NCI-H446 treated with DMSO at 0.1 percent for 48 hours (cell line): ENCODE results near the gene MAP3K3.
A peak's percentile ranks its signal among the peaks of the same experiment; 100 is the strongest.
"Not testable (repeated sequence)": the region's sequence is repeated elsewhere in the genome, so short reads cannot be mapped to it uniquely, and the experiment has no call there.

ENCODE experiments used
- DNase-seq: peaks from one replicate; lab custom pipeline; 2025; lab: John Stamatoyannopoulos, UW

MAP3K3 gene

DNA sequence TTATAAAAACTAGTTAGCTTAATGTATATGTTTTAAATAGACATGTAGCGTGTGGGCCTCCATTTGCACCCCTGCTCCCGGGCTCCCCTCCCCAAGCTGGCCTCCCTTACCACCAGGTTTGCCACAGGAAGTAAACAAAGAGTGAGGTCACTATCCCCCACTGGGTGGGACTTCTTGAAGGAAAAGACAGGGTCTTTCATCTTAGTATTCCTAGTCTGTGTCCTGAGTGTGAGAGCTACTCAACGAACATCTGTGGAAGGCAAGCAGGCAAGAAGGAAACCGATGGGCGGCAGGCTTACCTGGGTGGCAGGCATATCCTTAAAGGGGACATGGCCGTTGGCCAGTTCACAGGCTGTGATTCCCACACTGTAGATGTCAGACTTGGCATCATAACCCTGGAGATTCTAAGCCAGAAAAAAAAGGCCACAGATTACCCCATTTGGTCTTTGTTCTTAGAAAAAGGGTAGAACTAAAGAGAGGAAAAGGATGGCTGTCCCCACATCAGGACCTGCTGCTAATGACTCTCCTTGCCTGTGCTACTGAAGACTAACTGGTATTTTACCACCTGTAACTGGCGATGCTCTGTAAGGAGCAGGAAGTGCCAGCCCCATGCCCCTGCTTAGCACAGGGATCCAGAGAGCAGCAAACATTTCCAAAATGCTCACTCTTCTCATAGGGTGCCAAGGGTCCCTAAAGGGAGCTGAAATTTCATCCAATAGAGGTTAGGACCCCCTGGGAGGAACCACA is 84.3 kb downstream of the MAP3K3 start:
- no peak for DNase-seq

GRCh38 chr17:63707151-63707550 is 84.9 kb downstream of the MAP3K3 start:
- DNase-seq = no peak

- DNase-seq = no peak
Observed at GRCh38 chr17:63709110-63709509, 86.9 kb downstream of the MAP3K3 start.

- no peak for DNase-seq
Observed at GRCh38 chr17:63714550-63715277, 92.5 kb downstream of the MAP3K3 start.

DNA sequence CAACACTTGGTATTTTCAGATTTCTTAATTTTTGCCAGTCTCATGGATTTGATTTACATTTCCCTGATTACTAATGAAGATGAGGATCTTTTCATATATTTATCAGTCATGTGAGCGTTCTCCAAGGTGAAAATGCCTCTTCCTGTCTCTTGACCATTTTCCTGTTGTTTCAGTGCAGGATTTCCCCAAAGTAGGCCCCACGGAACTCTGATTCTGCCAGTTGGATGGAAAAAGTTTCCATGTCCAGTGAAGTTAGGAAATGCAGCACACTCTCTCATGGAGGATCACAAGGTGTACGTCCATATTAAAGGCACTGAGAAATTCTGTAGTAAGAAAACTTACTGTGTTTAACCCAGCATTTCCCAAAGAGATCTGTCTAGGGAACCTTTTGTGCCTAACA is 94.2 kb downstream of the MAP3K3 start:
- no peak for DNase-seq

DNA sequence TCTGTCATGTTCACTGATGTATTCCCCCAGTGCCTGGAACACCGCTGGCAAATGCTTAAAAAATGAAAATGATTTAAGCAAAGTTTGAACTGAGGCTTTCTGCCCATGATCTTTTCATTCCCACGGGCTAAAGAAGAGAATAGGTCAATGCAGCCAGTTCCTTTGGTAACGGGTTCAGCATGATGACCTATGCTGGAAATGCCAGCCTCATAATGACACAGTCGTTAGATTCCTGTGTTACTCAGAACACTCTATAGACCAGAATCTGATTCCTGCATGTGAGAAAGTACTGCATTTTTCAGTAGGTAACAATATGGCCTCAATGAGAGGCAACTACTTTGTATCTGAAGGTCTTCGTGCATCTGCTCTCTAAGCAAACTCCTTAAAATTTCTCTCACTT is 96.8 kb downstream of the MAP3K3 start:
- DNase-seq = no peak

- DNase-seq = not testable (repeated sequence)
Observed at GRCh38 chr17:63720194-63720593, 98.0 kb downstream of the MAP3K3 start.

- no peak for DNase-seq
Observed at GRCh38 chr17:63722403-63722802, 100.2 kb downstream of the MAP3K3 start.

- DNase-seq = no peak
Observed at GRCh38 chr17:63735691-63736090, 113.5 kb downstream of the MAP3K3 start.

GRCh38 chr17:63740464-63741142 is 118.4 kb downstream of the MAP3K3 start:
- no peak for DNase-seq

DNA sequence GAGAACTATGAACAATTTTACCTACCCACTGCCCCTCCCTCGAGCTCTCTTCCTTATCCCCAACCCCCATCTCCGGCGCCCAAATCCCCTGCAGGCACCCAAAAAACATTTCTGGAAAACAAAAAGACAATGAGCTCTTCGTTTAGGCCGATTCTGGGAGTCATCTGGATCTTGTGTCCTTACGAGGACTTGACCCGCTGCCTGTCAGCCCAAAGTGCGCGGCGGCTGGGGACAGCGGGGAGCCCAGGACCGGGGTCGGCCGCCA is 118.9 kb downstream of the MAP3K3 start:
- DNase-seq = no peak

GRCh38 chr17:63741408-63742173 is 119.4 kb downstream of the MAP3K3 start, which contains the start of gene STRADA:
Gene STRADA, minus strand, starts transcription at chr17:63741799. Its CDS starts 13,430 bp downstream, at chr17:63728369.
- peak; percentile 91 for DNase-seq
